ENCODE measurements around the gene TLR3.

DNA sequence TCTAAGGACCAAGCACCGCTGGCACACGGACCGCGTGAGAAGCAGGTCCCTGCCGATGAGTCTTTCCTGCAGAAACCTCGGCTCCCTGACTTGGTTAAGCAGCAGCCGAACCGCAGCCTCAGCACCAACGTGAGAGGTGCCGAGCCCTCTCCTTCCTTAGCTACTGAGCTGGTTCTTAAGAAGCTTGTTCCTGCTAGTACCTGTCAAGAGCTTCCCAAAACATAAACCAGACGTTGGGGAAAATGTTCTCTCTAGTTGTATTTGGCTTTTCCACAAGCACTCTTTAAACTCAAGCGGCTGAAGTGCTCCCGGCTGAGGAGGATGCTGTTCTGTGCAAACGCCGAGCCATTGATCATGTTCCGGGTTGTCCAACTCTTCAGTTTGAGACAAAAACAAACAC, 29.3 kb upstream of the TLR3 start:
- TF ChIP-seq POLR2AphosphoS5 (IDR thresholded peaks at IDR 0.05): peak; percentile 47
- TF ChIP-seq, protein P1, sequence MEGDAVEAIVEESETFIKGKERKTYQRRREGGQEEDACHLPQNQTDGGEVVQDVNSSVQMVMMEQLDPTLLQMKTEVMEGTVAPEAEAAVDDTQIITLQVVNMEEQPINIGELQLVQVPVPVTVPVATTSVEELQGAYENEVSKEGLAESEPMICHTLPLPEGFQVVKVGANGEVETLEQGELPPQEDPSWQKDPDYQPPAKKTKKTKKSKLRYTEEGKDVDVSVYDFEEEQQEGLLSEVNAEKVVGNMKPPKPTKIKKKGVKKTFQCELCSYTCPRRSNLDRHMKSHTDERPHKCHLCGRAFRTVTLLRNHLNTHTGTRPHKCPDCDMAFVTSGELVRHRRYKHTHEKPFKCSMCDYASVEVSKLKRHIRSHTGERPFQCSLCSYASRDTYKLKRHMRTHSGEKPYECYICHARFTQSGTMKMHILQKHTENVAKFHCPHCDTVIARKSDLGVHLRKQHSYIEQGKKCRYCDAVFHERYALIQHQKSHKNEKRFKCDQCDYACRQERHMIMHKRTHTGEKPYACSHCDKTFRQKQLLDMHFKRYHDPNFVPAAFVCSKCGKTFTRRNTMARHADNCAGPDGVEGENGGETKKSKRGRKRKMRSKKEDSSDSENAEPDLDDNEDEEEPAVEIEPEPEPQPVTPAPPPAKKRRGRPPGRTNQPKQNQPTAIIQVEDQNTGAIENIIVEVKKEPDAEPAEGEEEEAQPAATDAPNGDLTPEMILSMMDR (IDR thresholded peaks at IDR 0.05): no peak
